Ascending aorta (tissue), 2 donors: ENCODE data around the gene FLT3. TPM values are rescaled to one million over a fixed set of nuclear protein-coding genes. Genes with fewer than 3 reads are reported as not detected.
A peak's percentile ranks its signal among the peaks of the same experiment; 100 is the strongest.

ENCODE experiments used
- DNase-seq, 2 donors: peaks; one replicate each; pipeline ENCODE4 v3.0.0-alpha.2; 2019; ENCODE audit warnings: low spot score in 2 of 2
- H3K27ac ChIP-seq, 2 donors: fragments of 200-600 bp; sonication (generic); one replicate each; pipeline ENCODE4 v1.5.1; 2016 to 2017; ENCODE audit warnings: mild to moderate bottlenecking in 1 of 2
- H3K27me3 ChIP-seq: fragments of 200-600 bp; sonication (generic); one replicate; pipeline ENCODE4 v1.5.1; 2017
- H3K36me3 ChIP-seq, 2 donors: fragments of 200-600 bp; sonication (generic); one replicate each; pipeline ENCODE4 v1.5.1; 2016
- H3K4me1 ChIP-seq, 2 donors: fragments of 200-600 bp; sonication (generic); one replicate each; pipeline ENCODE4 v1.5.1; 2016 to 2017; ENCODE audit warnings: mild to moderate bottlenecking in 1 of 2
- H3K4me3 ChIP-seq, 2 donors: fragments of 200-600 bp; sonication (generic); one replicate each; pipeline ENCODE4 v1.5.1; 2016 to 2017; ENCODE audit warnings: mild to moderate bottlenecking in 1 of 2
- H3K9me3 ChIP-seq, 2 donors: fragments of 200-600 bp; sonication (generic); one replicate each; pipeline ENCODE4 v1.5.1; 2016
- CTCF ChIP-seq, 3 experiments: fragments of 200-600 bp in 2 of 3; fragments of 450-650 bp in 1 of 3; sonication (generic) in 2 of 3; IDR thresholded peaks; one replicate each; pipeline ENCODE4 v1.5.1; 2016 to 2019; ENCODE audit warnings: antibody characterized with exemption in 3 of 3, mild to moderate bottlenecking in 1 of 3, moderate library complexity in 1 of 3
- intact Hi-C: fragments of 100-400 bp; cut with DNase I; formaldehyde crosslinking; loops from one replicate; pipeline ENCODE4 v1.15.1; 2023
- total RNA-seq: library from RNA; depleted of rRNA; stranded (reverse); fragments of >200 nt; gene quantifications from one replicate; pipeline ENCODE4 v1.1.0, GENCODE V29; 2016

FLT3 gene
- total RNA-seq, 1 donor from 2014 or later: not detected

GRCh38 chr13:28138756-28139470, 38.5 kb upstream of the FLT3 start:
- H3K9me3 ChIP-seq: no peaks in the 10 kb centered on the region
- no peak for TF ChIP-seq CTCF (IDR thresholded peaks at IDR 0.05)
- intact Hi-C loops: loop anchor here (2.0 to 10.0 kb wide), 5 partner anchors 517 to 1154 kb away; partner anchors contain the start of genes LNX2, POLR1D, POMP and RASL11A
- peak overlapping the region; percentile 90 to 100 for H3K27ac ChIP-seq
- peaks cover 0 to 16% of the 10 kb centered on the region in 2 donors for H3K4me1 ChIP-seq
- DNase-seq: peak; percentile 36 to 86
- no peaks in the 10 kb centered on the region for H3K27me3 ChIP-seq
- no peaks in the 10 kb centered on the region for H3K36me3 ChIP-seq
- peak overlapping the region; percentile 81 to 95 for H3K4me3 ChIP-seq

- intact Hi-C loops: loop anchor here (2.0 to 10.0 kb wide), 5 partner anchors 516 to 1153 kb away; partner anchors contain the start of genes LNX2, POLR1D, POMP and RASL11A
- H3K4me3 ChIP-seq: peak within 1 kb of the TSS; percentile 81 to 95
- no peaks in the 10 kb centered on the region for H3K36me3 ChIP-seq
- H3K27me3 ChIP-seq: no peaks in the 10 kb centered on the region
- peak in 1 of 3 experiments; percentile 10 for TF ChIP-seq CTCF (IDR thresholded peaks at IDR 0.05)
- no peaks in the 10 kb centered on the region for H3K9me3 ChIP-seq
- H3K4me1 ChIP-seq: peaks cover 0 to 16% of the 10 kb centered on the region in 2 donors
- H3K27ac ChIP-seq: peak within 1 kb of the TSS; percentile 90 to 100
- peak; percentile 72 to 96 for DNase-seq
These were observed 37.8 kb upstream of the FLT3 start, which contains the start of gene PAN3 for GRCh38 chr13:28138012-28138755. Gene PAN3 (plus strand): TSS chr13:28138545. CDS start chr13:28138658, 113 bp downstream.

GRCh38 chr13:28137596-28137995, 37.2 kb upstream of the FLT3 start:
- Histone ChIP-seq H3K4me3 (peak overlapping the region; percentile 81 to 95), H3K27me3 (no peaks in the 10 kb centered on the region), H3K36me3 (no peaks in the 10 kb centered on the region), H3K4me1 (peaks cover 0 to 16% of the 10 kb centered on the region in 2 donors), H3K9me3 (no peaks in the 10 kb centered on the region), H3K27ac (peak overlapping the region; percentile 90 to 100)
- no peak for TF ChIP-seq CTCF (IDR thresholded peaks at IDR 0.05)
- intact Hi-C loops: loop anchor here (5.0 to 10.0 kb wide), 4 partner anchors 515 to 1153 kb away; partner anchors contain the start of genes LNX2, POLR1D and RASL11A
- DNase-seq: no peak

GRCh38 chr13:28136916-28137315, 36.5 kb upstream of the FLT3 start:
- intact Hi-C loops: loop anchor here (5.0 to 10.0 kb wide), 4 partner anchors 515 to 1152 kb away; partner anchors contain the start of genes LNX2, POLR1D and RASL11A
- no peak for DNase-seq
- Histone ChIP-seq H3K36me3 (no peaks in the 10 kb centered on the region), H3K4me1 (peaks cover 0 to 14% of the 10 kb centered on the region in 2 donors), H3K27ac (no peak overlapping the region), H3K27me3 (no peaks in the 10 kb centered on the region), H3K4me3 (peak overlapping the region; percentile 81 to 95), H3K9me3 (no peaks in the 10 kb centered on the region)
- no peak for TF ChIP-seq CTCF (IDR thresholded peaks at IDR 0.05)

GRCh38 chr13:28131646-28132045, 31.3 kb upstream of the FLT3 start:
- no peaks in the 10 kb centered on the region for H3K36me3 ChIP-seq
- intact Hi-C loops: loop anchor here (10.0 kb wide), 3 partner anchors 663 to 1147 kb away; partner anchors contain the start of gene RASL11A
- DNase-seq: no peak
- H3K27me3 ChIP-seq: no peaks in the 10 kb centered on the region
- H3K27ac ChIP-seq: no peak overlapping the region
- no peaks in the 10 kb centered on the region for H3K9me3 ChIP-seq
- H3K4me1 ChIP-seq: no peaks in the 10 kb centered on the region
- TF ChIP-seq CTCF (IDR thresholded peaks at IDR 0.05): no peak
- no peak overlapping the region for H3K4me3 ChIP-seq
